ENCODE results near the gene KIRREL3.

The KIRREL3 gene

DNA sequence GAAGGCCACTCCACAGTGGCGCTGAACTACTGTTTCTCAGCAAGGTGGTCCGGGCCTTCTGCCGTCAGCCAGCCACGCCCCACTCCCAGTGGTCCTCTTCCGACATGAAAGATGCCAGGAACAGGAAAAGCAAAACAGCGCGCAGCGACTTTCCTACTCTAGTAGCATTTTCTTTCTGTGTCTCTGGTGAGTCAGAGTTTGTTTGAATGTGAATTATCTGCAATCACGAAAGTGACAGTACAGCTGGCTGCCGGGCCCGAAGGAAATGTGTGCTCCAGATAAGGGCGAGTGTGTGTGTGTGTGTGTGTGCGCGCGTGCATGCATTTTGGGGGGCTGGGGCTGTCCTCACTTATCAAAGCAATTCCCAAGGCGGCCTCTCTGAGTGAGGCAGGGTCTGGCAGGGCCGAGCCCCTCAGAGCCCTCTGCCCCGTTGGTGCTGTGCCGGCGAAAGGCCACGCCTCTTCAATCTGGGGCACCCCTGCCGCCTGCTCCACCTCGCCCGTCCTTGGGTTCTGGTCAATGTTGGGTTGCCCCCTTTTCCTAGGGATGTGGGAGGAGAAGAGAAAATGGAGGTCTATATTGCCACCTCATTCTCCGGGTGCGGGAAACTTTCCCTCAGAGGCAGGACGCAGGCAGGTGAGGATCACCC, 288.5 kb downstream of the KIRREL3 start:
- H3K4me1 ChIP-seq (ENCODE audit: control insufficient read depth, insufficient read depth, low read length, unreplicated experiment): no peaks in the 10 kb centered on the region
- no peaks in the 10 kb centered on the region for H3K36me3 ChIP-seq (ENCODE audit: insufficient read depth, low read length)
- no peak overlapping the region for H3K27ac ChIP-seq (ENCODE audit: low read depth, low read length)
- no peak overlapping the region for H2AFZ ChIP-seq (ENCODE audit: low read length, unreplicated experiment)
- H3K4me3 ChIP-seq (ENCODE audit: low read depth, low read length): no peak overlapping the region
- no peaks in the 10 kb centered on the region for H3K27me3 ChIP-seq (ENCODE audit: insufficient read depth, low read length)
- H3K79me2 ChIP-seq (ENCODE audit: control insufficient read depth, insufficient read depth, low read length, unreplicated experiment): no peaks in the 10 kb centered on the region

DNA sequence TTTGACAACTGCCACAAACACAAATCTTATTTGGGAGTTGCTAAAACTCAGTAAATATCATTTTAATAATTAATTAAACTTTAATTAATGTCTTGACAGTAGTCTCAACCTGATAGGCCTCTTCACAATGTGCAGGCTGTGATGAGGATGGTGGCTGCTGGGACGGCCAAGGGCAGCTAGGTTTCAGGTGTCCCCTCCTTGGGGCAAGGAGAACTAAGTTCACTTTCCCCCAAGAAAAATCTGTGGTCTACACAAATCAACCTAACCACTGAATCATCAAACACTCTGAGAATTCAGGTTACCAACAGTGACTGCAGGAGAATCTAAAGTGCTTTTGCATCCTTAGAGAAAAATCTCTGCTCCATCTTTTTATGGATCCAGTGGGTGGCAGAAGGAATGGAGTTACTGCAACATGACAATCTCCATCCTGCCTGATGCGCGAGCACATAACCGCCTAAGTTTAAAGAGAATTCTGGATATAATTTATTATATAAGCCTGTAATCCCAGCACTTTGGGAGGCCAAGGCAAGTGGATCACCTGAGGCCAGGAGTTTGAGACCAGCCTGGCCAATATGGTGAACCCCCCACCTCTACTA, 289.7 kb downstream of the KIRREL3 start:
- H3K36me3 ChIP-seq (ENCODE audit: insufficient read depth, low read length): no peaks in the 10 kb centered on the region
- H3K79me2 ChIP-seq (ENCODE audit: control insufficient read depth, insufficient read depth, low read length, unreplicated experiment): no peaks in the 10 kb centered on the region
- no peak overlapping the region for H3K27ac ChIP-seq (ENCODE audit: low read depth, low read length)
- H2AFZ ChIP-seq (ENCODE audit: low read length, unreplicated experiment): no peak overlapping the region
- H3K4me3 ChIP-seq (ENCODE audit: low read depth, low read length): no peak overlapping the region
- H3K4me1 ChIP-seq (ENCODE audit: control insufficient read depth, insufficient read depth, low read length, unreplicated experiment): no peaks in the 10 kb centered on the region
- no peaks in the 10 kb centered on the region for H3K27me3 ChIP-seq (ENCODE audit: insufficient read depth, low read length)

- Histone ChIP-seq H3K4me1 (ENCODE audit: control insufficient read depth, insufficient read depth, low read length, unreplicated experiment) (no peaks in the 10 kb centered on the region), H3K79me2 (ENCODE audit: control insufficient read depth, insufficient read depth, low read length, unreplicated experiment) (no peaks in the 10 kb centered on the region), H3K4me3 (ENCODE audit: low read depth, low read length) (no peak overlapping the region), H3K36me3 (ENCODE audit: insufficient read depth, low read length) (no peaks in the 10 kb centered on the region), H3K27me3 (ENCODE audit: insufficient read depth, low read length) (no peaks in the 10 kb centered on the region), H3K27ac (ENCODE audit: low read depth, low read length) (no peak overlapping the region), H2AFZ (ENCODE audit: low read length, unreplicated experiment) (no peak overlapping the region)
Observed at GRCh38 chr11:126707498-126707897, 293.1 kb downstream of the KIRREL3 start.

DNA sequence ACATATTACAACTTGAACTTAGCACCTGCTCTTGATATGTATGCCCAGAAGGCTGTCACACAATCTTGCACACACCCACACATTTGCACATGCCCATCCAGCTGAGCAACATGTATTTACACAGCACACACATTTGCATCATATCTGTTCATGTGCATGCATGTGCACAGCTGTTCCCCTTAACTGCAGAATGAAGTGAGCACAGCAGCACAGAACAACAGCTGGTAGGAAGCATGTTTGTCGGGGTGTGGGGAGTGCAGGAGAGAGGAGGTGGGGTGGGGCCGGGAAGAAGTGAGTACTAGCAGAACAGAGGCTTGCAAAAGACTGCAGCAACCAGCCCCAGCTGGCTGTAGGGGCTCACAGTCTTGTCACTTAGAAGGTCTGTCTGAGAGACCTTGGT, 296.5 kb downstream of the KIRREL3 start:
- Histone ChIP-seq H3K4me3 (ENCODE audit: low read depth, low read length) (no peak overlapping the region), H3K79me2 (ENCODE audit: control insufficient read depth, insufficient read depth, low read length, unreplicated experiment) (no peaks in the 10 kb centered on the region)

GRCh38 chr11:126703662-126704061, 296.9 kb downstream of the KIRREL3 start:
- no peak overlapping the region for H3K4me3 ChIP-seq (ENCODE audit: low read depth, low read length)
- H3K27me3 ChIP-seq (ENCODE audit: insufficient read depth, low read length): no peaks in the 10 kb centered on the region
- H3K79me2 ChIP-seq (ENCODE audit: control insufficient read depth, insufficient read depth, low read length, unreplicated experiment): no peaks in the 10 kb centered on the region
- H2AFZ ChIP-seq (ENCODE audit: low read length, unreplicated experiment): no peak overlapping the region
- H3K36me3 ChIP-seq (ENCODE audit: insufficient read depth, low read length): no peaks in the 10 kb centered on the region
- no peaks in the 10 kb centered on the region for H3K4me1 ChIP-seq (ENCODE audit: control insufficient read depth, insufficient read depth, low read length, unreplicated experiment)
- H3K27ac ChIP-seq (ENCODE audit: low read depth, low read length): no peak overlapping the region

More for the DNA sequence above, 296.5 kb downstream of the KIRREL3 start:
- H3K27ac ChIP-seq (ENCODE audit: low read depth, low read length): no peak overlapping the region
- H3K27me3 ChIP-seq (ENCODE audit: insufficient read depth, low read length): no peaks in the 10 kb centered on the region
- no peak overlapping the region for H2AFZ ChIP-seq (ENCODE audit: low read length, unreplicated experiment)
- no peaks in the 10 kb centered on the region for H3K36me3 ChIP-seq (ENCODE audit: insufficient read depth, low read length)
- no peaks in the 10 kb centered on the region for H3K4me1 ChIP-seq (ENCODE audit: control insufficient read depth, insufficient read depth, low read length, unreplicated experiment)

DNA sequence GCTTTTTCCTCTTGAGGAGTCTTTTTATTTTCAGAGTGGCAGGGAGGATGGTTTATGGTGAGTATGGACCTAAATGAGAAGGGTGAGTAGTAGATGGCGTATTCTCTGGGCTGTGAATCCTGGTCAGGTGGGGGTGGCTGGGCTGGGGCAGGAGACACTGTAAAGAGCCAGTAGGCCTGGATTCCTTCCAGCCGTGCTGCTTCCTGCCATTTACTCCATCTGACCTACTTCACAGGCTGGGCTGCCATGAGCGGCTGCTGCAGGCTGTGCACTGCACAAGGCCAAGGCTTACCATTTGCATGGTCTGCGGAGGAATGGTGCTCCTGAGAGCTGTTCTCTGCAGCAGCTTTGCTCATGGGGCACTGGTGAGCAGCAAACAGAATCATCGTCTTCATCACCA, 297.6 kb downstream of the KIRREL3 start:
- H3K4me1 ChIP-seq (ENCODE audit: control insufficient read depth, insufficient read depth, low read length, unreplicated experiment): no peaks in the 10 kb centered on the region
- H3K4me3 ChIP-seq (ENCODE audit: low read depth, low read length): no peak overlapping the region
- H2AFZ ChIP-seq (ENCODE audit: low read length, unreplicated experiment): no peak overlapping the region
- no peaks in the 10 kb centered on the region for H3K79me2 ChIP-seq (ENCODE audit: control insufficient read depth, insufficient read depth, low read length, unreplicated experiment)
- H3K36me3 ChIP-seq (ENCODE audit: insufficient read depth, low read length): no peaks in the 10 kb centered on the region
- H3K27me3 ChIP-seq (ENCODE audit: insufficient read depth, low read length): no peaks in the 10 kb centered on the region
- no peak overlapping the region for H3K27ac ChIP-seq (ENCODE audit: low read depth, low read length)

DNA sequence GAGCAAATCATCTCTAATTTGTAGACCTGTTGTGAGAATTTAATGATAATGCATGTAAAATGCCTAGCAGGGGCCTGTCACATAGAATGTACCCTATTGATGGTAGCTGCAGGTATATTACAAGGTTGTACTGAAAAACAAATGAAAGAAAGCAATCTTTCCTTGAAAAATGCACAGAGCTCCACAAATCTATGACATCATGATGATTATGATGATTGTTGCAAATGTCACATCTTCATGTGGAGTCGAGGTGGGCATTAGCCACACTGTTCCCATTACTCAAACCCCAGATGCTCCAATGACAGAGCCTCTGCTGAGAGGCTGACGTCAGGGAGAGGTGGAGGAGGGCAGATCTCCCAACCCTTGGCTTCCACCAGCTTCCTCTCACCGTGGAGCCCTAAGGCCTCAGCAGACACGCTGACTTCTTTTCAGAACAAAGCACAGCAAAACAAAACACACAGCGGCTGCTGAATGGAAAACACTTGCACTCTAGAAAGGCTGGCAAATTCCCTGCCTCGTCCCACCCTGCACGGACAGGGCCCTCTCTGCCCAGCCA, 298.3 kb downstream of the KIRREL3 start:
- H3K4me3 ChIP-seq (ENCODE audit: low read depth, low read length): no peak overlapping the region
- H3K36me3 ChIP-seq (ENCODE audit: insufficient read depth, low read length): no peaks in the 10 kb centered on the region
- H3K27ac ChIP-seq (ENCODE audit: low read depth, low read length): no peak overlapping the region
- H3K4me1 ChIP-seq (ENCODE audit: control insufficient read depth, insufficient read depth, low read length, unreplicated experiment): no peaks in the 10 kb centered on the region
- no peaks in the 10 kb centered on the region for H3K27me3 ChIP-seq (ENCODE audit: insufficient read depth, low read length)
- no peak overlapping the region for H2AFZ ChIP-seq (ENCODE audit: low read length, unreplicated experiment)
- H3K79me2 ChIP-seq (ENCODE audit: control insufficient read depth, insufficient read depth, low read length, unreplicated experiment): no peaks in the 10 kb centered on the region

DNA sequence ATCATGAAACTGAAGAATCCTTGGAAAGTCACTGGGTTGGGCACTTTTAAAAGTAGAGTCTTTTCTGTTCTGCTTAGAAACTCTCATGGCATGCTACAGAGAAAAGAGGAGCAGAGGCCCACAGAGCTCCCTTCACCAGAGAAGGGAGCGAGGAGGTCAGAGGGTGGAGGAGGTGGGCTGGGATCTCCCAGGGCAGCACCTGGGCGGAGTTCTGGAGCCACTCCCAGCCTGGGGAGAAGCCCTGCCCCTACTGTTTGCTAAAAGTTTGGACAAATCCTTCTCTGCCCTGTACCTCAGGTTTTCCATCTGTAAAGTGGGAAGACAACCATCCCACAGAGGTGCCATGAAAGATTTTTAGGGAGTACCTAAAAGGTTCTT, 299.1 kb downstream of the KIRREL3 start:
- Histone ChIP-seq H3K27me3 (ENCODE audit: insufficient read depth, low read length) (no peaks in the 10 kb centered on the region), H2AFZ (ENCODE audit: low read length, unreplicated experiment) (no peak overlapping the region), H3K79me2 (ENCODE audit: control insufficient read depth, insufficient read depth, low read length, unreplicated experiment) (no peaks in the 10 kb centered on the region), H3K4me3 (ENCODE audit: low read depth, low read length) (no peak overlapping the region), H3K36me3 (ENCODE audit: insufficient read depth, low read length) (no peaks in the 10 kb centered on the region), H3K27ac (ENCODE audit: low read depth, low read length) (no peak overlapping the region), H3K4me1 (ENCODE audit: control insufficient read depth, insufficient read depth, low read length, unreplicated experiment) (no peaks in the 10 kb centered on the region)

DNA sequence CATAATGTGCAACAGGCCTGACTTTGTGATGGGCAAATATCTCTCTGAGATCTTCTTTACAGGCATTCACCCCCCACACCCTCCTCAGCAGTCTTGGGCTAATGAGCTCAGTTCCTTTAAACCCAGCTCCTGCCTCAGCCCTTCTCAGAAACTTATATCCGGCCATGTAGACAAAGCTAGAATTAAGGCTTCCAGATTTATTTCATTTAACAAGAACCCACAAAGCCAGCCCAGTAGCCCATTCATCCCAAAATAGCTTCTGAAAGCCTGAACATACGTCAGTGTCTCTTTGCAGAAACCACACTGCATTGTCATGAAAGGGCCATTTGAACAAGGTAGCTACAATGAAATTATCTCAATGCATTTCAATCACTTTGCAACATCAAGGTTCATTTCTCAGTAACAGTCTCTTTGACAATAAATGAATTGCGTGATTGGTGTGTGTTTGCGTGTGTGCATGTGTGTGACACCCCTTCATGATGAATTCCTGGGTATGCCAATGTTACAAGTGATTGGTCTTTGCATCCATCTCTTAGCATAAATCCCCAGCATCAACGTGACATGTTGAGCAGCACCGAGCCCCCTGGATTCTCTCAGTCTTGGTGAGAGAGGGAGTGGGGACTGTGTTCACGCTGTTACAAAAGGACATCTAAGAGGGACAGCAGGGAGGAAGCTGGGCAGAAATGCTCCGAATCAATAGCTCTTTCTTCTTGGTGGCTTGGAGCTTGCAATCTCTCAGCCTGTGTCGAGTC, 299.6 kb downstream of the KIRREL3 start:
- Histone ChIP-seq H3K27me3 (ENCODE audit: insufficient read depth, low read length) (no peaks in the 10 kb centered on the region), H3K4me3 (ENCODE audit: low read depth, low read length) (no peak overlapping the region), H3K4me1 (ENCODE audit: control insufficient read depth, insufficient read depth, low read length, unreplicated experiment) (no peaks in the 10 kb centered on the region), H3K79me2 (ENCODE audit: control insufficient read depth, insufficient read depth, low read length, unreplicated experiment) (no peaks in the 10 kb centered on the region), H3K27ac (ENCODE audit: low read depth, low read length) (no peak overlapping the region), H3K36me3 (ENCODE audit: insufficient read depth, low read length) (no peaks in the 10 kb centered on the region), H2AFZ (ENCODE audit: low read length, unreplicated experiment) (no peak overlapping the region)

DNA sequence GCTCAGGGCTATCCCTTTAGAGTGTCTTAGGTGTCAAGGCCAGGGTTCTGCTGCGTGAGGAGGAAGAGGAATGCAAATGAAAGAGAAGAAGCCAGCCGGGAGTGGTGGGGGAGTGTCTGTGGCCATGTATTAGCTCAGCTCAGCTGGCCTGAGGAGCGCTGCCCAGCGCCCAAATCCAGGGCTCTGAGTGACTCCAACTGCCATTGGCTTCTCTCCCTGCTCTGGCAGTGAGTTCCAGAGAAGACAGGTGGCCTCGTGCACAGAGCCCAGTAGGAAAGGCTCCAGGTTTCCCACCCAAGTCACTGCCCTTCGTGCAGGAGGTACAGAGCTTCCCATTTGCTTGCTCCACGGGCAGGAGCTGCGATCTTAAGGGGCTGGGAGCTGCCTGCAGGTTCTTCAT, 302.0 kb downstream of the KIRREL3 start:
- Histone ChIP-seq H3K79me2 (ENCODE audit: control insufficient read depth, insufficient read depth, low read length, unreplicated experiment) (no peaks in the 10 kb centered on the region), H2AFZ (ENCODE audit: low read length, unreplicated experiment) (no peak overlapping the region), H3K27me3 (ENCODE audit: insufficient read depth, low read length) (no peaks in the 10 kb centered on the region), H3K4me1 (ENCODE audit: control insufficient read depth, insufficient read depth, low read length, unreplicated experiment) (no peaks in the 10 kb centered on the region), H3K4me3 (ENCODE audit: low read depth, low read length) (no peak overlapping the region), H3K36me3 (ENCODE audit: insufficient read depth, low read length) (no peaks in the 10 kb centered on the region), H3K27ac (ENCODE audit: low read depth, low read length) (no peak overlapping the region)

- H3K36me3 ChIP-seq (ENCODE audit: insufficient read depth, low read length): no peaks in the 10 kb centered on the region
- H3K27ac ChIP-seq (ENCODE audit: low read depth, low read length): no peak overlapping the region
- no peaks in the 10 kb centered on the region for H3K4me1 ChIP-seq (ENCODE audit: control insufficient read depth, insufficient read depth, low read length, unreplicated experiment)
- H3K27me3 ChIP-seq (ENCODE audit: insufficient read depth, low read length): no peaks in the 10 kb centered on the region
- H3K79me2 ChIP-seq (ENCODE audit: control insufficient read depth, insufficient read depth, low read length, unreplicated experiment): no peaks in the 10 kb centered on the region
- H2AFZ ChIP-seq (ENCODE audit: low read length, unreplicated experiment): no peak overlapping the region
- H3K4me3 ChIP-seq (ENCODE audit: low read depth, low read length): no peak overlapping the region
Observed at GRCh38 chr11:126697936-126698335, 302.6 kb downstream of the KIRREL3 start.

Data from ACC112 (cell line).